ENCODE measurements around the gene LRRC23.

DNA sequence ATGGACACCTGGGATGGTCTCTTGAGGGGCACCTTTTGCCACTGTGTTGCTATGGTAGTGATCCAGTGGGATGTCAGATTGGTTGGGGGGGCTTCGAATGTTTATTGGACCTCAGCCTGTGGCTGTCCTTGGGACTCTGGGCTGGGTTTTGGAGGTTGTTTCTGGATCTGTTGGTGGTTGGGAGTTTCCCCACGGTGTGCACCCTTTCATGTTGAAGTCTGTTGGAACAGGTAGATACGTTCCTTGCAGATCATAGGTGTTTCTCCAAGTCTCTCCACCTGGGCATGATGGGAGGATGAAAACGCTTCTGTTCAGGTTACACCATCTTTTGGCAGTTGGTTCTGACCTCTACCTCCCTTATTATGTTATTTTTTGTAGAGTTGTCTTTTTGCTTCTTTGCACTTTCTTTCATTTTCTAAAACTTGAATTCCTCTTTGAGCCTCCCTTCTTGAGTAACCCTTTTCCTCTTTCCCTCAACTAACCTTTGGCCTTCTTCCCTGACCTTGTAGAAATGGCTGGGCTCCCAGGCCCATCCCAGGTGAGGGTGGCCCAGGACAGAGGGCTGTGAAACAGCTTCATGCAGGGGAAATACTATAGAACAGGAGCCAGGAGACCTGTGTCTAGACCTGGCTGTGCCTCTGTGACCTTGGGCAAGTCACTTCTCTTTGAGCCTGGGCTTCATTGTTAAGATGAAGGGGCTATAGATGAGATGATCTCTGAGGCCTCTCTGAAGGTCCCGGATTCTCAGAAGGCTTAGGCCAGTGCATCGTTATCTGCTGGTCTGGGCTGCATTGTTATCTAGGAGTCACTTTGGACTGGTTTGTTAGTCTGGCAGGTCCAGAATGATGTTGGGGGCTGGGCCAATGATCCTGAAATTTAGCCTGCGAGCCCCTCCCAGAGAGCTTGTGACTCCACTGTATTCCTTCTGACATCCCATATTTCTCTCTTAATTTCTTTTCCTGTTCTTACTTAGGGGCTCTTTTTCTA is 25.1 kb downstream of the LRRC23 start:
- peak; percentile 21 for TF ChIP-seq POLR2A (IDR thresholded peaks at IDR 0.05; ENCODE audit: low read length)
- no peak for TF ChIP-seq GATA1 (IDR thresholded peaks at IDR 0.05; ENCODE audit: low read depth, low read length)
